Subcutaneous adipose tissue (tissue), 4 donors: Measurements from ENCODE around the gene FAM167B. TPM values are rescaled to one million over a fixed set of nuclear protein-coding genes. Genes with fewer than 3 reads are reported as not detected.

ENCODE experiments used
- CTCF ChIP-seq: fragments of 450-650 bp; IDR thresholded peaks from one replicate; pipeline ENCODE4 v1.5.1; 2016; ENCODE audit warnings: low read depth, mild to moderate bottlenecking, control low read depth, antibody characterized with exemption, moderate library complexity
- total RNA-seq, 4 donors: library from RNA; depleted of rRNA; stranded (reverse); fragments of >200 nt; gene quantifications; one replicate each; pipeline ENCODE4 v1.1.0, GENCODE V29; 2016

FAM167B gene
- total RNA-seq, 4 donors from 2014 or later = 0.85 to 5.5 (median 1.1) TPM

- TF ChIP-seq CTCF = no peak
Observed at GRCh38 chr1:32272557-32273390, 25.8 kb downstream of the FAM167B start.

- no peak for TF ChIP-seq CTCF
Observed at GRCh38 chr1:32273391-32274208, 26.6 kb downstream of the FAM167B start.

GRCh38 chr1:32274646-32275340 is 27.8 kb downstream of the FAM167B start:
- TF ChIP-seq CTCF = no peak

GRCh38 chr1:32275424-32275823 is 28.4 kb downstream of the FAM167B start:
- TF ChIP-seq CTCF = no peak

- no peak for TF ChIP-seq CTCF
Observed at GRCh38 chr1:32276032-32276782, 29.2 kb downstream of the FAM167B start.

GRCh38 chr1:32285658-32286057 is 38.6 kb downstream of the FAM167B start:
- no peak for TF ChIP-seq CTCF
